Measurements from ENCODE around the gene TSPEAR.

TSPEAR gene

DNA sequence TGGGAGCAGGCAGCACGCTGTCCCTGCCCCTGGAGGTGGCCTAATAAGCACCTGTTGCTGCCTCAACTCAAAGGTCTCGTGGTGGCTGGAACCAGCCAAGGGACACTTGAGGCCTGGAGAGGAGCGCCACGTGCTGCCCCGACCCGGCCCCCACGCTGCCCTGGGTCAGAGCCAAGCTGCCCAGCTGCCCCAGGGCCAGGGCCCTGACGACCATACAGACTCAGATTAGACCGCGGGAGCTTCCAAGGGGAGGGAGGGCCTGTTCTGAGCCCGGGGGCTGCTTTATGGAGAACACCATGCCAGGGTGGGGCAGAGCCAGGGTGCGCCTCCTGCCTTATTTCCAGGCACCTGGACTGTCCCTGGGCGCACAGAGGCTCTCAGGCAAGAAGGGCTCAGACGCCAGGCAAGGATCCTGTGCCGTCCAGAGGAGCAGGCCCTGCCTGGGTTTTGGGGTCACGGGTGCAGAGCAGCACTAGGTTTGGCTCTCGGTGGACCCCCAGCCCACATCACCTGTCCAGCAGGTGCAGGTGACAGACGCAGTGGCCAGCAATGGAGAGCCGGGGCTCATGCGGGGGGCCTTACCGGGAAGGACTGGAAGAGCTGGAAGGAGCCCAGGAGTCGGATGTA is 190.0 kb downstream of the TSPEAR start:
- no peaks in the 10 kb centered on the region for H3K9me3 ChIP-seq (ENCODE audit: control insufficient read depth, insufficient read depth, low read length)
- H3K27ac ChIP-seq (ENCODE audit: low read length) = no peak overlapping the region
- no peak overlapping the region for H3K4me3 ChIP-seq (ENCODE audit: low read length)
- H3K36me3 ChIP-seq (ENCODE audit: control insufficient read depth, insufficient read depth, low read length) = no peaks in the 10 kb centered on the region
- WGBS (ENCODE audit: insufficient coverage, insufficient read length) = no CpG with 5 or more reads among the region's 22 CpGs
- H3K27me3 ChIP-seq (ENCODE audit: control insufficient read depth, insufficient read depth, low read length) = no peaks in the 10 kb centered on the region
- H3K4me1 ChIP-seq (ENCODE audit: control insufficient read depth, insufficient read depth, low read length) = no peaks in the 10 kb centered on the region
- DNase-seq (ENCODE audit: low read depth, low spot score) = no peak

DNA sequence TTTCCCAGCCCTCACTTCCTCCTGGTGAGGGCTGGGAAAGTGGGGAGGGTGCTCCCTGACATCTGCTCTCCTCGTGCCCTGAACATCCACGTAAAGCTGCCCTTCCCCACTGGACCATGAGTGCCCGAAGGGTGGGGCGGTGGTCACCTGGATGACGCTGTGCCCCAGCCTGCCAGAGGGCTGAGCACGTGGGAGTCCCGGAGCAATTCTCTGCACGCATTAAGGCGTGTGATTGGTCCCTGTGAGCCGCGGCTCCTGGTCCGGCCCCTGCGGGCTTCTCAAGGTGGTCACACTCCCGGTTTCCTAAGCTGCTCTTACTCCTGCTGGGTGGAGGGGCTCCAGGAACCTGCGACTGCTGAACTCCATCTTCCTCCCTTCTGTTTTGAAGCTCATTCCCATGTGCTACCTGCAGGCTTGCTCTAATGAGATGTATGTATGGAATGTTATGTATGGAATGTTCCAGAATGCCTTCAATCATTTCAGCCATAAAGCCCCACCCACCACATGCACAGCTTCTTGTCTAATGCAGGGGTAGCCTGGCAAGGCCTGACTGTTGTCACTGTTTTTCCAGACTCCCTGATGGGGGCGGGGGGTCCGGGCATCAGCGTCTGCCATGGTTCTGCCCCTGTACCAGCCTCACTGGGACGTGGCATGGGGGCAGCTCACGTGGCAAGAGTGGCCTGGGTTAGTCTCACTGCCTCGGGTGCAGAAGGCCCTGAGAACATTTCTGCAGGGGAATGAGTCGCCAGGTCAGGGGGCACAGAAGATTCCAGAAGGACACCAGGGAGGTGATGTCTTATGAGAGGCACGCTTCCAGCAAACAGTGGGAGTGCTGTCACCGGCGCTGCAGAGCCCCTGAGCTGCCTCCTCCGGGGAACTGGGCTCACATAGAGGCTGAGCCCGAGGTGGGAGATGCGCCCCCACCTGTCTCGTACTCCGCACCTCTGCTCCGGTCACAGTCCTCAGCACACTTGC is 190.8 kb downstream of the TSPEAR start:
- Histone ChIP-seq H3K4me3 (ENCODE audit: low read length) (no peak overlapping the region), H3K27ac (ENCODE audit: low read length) (no peak overlapping the region), H3K27me3 (ENCODE audit: control insufficient read depth, insufficient read depth, low read length) (no peaks in the 10 kb centered on the region), H3K9me3 (ENCODE audit: control insufficient read depth, insufficient read depth, low read length) (no peaks in the 10 kb centered on the region), H3K4me1 (ENCODE audit: control insufficient read depth, insufficient read depth, low read length) (no peaks in the 10 kb centered on the region), H3K36me3 (ENCODE audit: control insufficient read depth, insufficient read depth, low read length) (no peaks in the 10 kb centered on the region)
- DNase-seq (ENCODE audit: low read depth, low spot score) = no peak
- WGBS (ENCODE audit: insufficient coverage, insufficient read length) = no CpG with 5 or more reads among the region's 31 CpGs

DNA sequence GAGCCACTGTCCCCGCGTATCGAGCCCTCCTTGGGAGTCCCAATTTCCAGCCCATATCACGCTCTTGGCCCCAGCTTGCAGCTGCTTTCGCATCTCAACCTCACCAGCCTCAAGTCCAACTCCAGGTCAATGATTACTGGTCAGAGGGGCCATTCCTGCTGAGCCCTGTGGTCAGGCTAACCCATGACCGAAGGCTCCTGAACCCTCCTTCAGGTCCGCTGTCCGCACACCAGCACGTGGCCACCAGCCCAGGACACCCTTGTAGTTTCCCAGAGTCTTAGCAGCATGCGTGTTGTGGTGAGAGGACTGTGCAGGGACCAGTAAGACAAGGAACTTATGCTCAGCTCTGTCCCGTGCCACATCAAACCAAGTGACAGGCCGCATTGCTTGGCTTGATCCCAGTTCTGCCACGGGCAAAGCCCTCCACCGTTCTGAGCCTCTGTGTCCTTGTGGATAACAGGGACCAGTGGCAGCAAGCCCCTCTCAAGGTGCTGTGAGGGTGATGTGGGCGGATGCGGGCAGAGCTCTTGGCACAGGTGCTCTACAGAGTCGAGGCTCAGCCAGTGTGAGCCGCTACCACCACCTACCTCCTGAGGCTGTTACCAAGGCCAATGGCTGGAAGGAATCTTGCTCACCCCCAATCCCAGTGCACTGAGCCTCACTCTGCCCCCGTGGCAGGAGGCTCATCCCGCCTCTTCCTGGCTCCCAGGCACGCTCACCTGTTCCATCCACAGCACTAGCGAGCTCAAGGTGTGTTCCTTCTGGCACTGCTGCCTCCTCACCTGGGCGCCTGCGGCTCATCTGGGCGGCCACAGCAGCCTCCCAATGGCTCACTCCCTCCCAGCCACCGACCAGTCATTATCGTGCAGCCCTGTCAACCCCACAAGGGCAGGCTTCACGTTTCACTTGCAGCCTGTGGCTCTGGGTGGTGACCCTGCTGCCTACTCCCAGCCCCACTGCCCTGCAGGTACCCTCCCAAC is 191.7 kb downstream of the TSPEAR start:
- Histone ChIP-seq H3K4me1 (ENCODE audit: control insufficient read depth, insufficient read depth, low read length) (no peaks in the 10 kb centered on the region), H3K27me3 (ENCODE audit: control insufficient read depth, insufficient read depth, low read length) (no peaks in the 10 kb centered on the region), H3K36me3 (ENCODE audit: control insufficient read depth, insufficient read depth, low read length) (no peaks in the 10 kb centered on the region), H3K27ac (ENCODE audit: low read length) (no peak overlapping the region), H3K4me3 (ENCODE audit: low read length) (no peak overlapping the region), H3K9me3 (ENCODE audit: control insufficient read depth, insufficient read depth, low read length) (no peaks in the 10 kb centered on the region)
- no CpG with 5 or more reads among the region's 28 CpGs for WGBS (ENCODE audit: insufficient coverage, insufficient read length)
- no peak for DNase-seq (ENCODE audit: low read depth, low spot score)

DNA sequence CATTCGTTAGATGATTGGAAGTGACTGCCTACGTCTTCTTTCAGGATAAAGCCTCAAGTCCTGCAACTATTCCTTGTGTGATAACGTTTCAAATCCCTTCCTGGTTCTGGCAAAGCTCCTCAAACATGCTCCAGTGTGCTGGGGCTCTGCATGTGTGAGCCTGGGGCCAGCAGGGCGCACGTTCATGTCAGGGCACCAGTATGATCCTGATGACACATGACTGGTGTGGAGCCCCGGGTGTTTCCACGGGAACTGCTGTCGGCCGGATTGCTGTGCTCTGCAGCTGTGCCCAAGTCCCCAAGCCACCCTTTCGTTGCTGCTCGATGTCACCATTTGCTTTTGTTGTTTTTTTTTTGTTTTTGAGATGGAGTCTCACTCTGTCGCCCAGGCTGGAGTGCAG is 192.7 kb downstream of the TSPEAR start:
- Histone ChIP-seq H3K4me3 (ENCODE audit: low read length) (no peak overlapping the region), H3K9me3 (ENCODE audit: control insufficient read depth, insufficient read depth, low read length) (no peaks in the 10 kb centered on the region), H3K27me3 (ENCODE audit: control insufficient read depth, insufficient read depth, low read length) (no peaks in the 10 kb centered on the region), H3K36me3 (ENCODE audit: control insufficient read depth, insufficient read depth, low read length) (no peaks in the 10 kb centered on the region), H3K27ac (ENCODE audit: low read length) (no peak overlapping the region), H3K4me1 (ENCODE audit: control insufficient read depth, insufficient read depth, low read length) (no peaks in the 10 kb centered on the region)
- WGBS (ENCODE audit: insufficient coverage, insufficient read length) = no CpG with 5 or more reads among the region's 12 CpGs
- no peak for DNase-seq (ENCODE audit: low read depth, low spot score)

DNA sequence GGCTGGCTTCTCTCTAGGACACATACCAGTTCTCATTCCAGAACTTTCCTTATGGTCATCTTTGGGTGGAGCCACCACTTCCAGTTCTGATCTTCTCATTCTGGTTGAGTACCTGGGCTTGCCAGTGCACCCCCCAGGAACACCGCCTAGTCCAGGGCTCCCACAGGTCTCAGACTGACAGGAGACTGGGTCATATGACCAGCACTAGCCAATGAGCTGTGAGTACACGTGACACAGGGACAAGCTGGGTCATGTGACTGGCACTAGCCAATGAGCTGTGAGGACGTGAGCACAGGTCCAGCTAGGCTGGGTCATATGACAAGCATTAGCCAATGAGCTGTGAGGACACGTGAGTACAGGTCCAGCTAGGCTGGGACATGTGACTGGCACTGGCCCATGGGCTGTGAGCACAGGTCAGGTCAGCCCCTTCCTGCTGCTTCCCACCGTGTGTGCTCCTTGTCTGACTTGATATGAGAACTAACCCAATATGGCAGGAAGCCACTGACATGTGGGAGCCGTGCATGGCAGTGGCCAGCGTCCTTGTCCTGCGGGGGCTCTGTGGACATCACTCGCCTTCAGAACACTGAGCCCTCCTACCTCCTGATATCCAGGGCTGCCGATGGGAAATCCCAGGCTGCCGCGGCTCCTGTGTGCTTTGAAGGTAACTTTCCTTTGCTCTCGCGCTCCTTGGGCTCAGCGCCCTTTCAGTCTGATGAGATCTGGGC is 194.0 kb downstream of the TSPEAR start:
- H3K4me1 ChIP-seq (ENCODE audit: control insufficient read depth, insufficient read depth, low read length) = no peaks in the 10 kb centered on the region
- no peaks in the 10 kb centered on the region for H3K36me3 ChIP-seq (ENCODE audit: control insufficient read depth, insufficient read depth, low read length)
- H3K27me3 ChIP-seq (ENCODE audit: control insufficient read depth, insufficient read depth, low read length) = no peaks in the 10 kb centered on the region
- no CpG with 5 or more reads among the region's 15 CpGs for WGBS (ENCODE audit: insufficient coverage, insufficient read length)
- H3K9me3 ChIP-seq (ENCODE audit: control insufficient read depth, insufficient read depth, low read length) = no peaks in the 10 kb centered on the region
- DNase-seq (ENCODE audit: low read depth, low spot score) = no peak
- no peak overlapping the region for H3K4me3 ChIP-seq (ENCODE audit: low read length)
- H3K27ac ChIP-seq (ENCODE audit: low read length) = no peak overlapping the region

- no peak overlapping the region for H3K4me3 ChIP-seq (ENCODE audit: low read length)
- no CpG with 5 or more reads among the region's 10 CpGs for WGBS (ENCODE audit: insufficient coverage, insufficient read length)
Measured at GRCh38 chr21:44516828-44517174, 194.6 kb downstream of the TSPEAR start.

GRCh38 chr21:44516342-44516741 is 195.0 kb downstream of the TSPEAR start:
- Histone ChIP-seq H3K4me3 (ENCODE audit: low read length) (no peak overlapping the region), H3K27me3 (ENCODE audit: control insufficient read depth, insufficient read depth, low read length) (no peaks in the 10 kb centered on the region), H3K27ac (ENCODE audit: low read length) (no peak overlapping the region), H3K36me3 (ENCODE audit: control insufficient read depth, insufficient read depth, low read length) (no peaks in the 10 kb centered on the region), H3K4me1 (ENCODE audit: control insufficient read depth, insufficient read depth, low read length) (no peaks in the 10 kb centered on the region), H3K9me3 (ENCODE audit: control insufficient read depth, insufficient read depth, low read length) (no peaks in the 10 kb centered on the region)
- WGBS (ENCODE audit: insufficient coverage, insufficient read length) = no CpG with 5 or more reads among the region's 13 CpGs
- DNase-seq (ENCODE audit: low read depth, low spot score) = no peak

More at GRCh38 chr21:44516828-44517174, 194.6 kb downstream of the TSPEAR start:
- no peak for DNase-seq (ENCODE audit: low read depth, low spot score)
- Histone ChIP-seq H3K27ac (ENCODE audit: low read length) (no peak overlapping the region), H3K27me3 (ENCODE audit: control insufficient read depth, insufficient read depth, low read length) (no peaks in the 10 kb centered on the region), H3K36me3 (ENCODE audit: control insufficient read depth, insufficient read depth, low read length) (no peaks in the 10 kb centered on the region), H3K9me3 (ENCODE audit: control insufficient read depth, insufficient read depth, low read length) (no peaks in the 10 kb centered on the region), H3K4me1 (ENCODE audit: control insufficient read depth, insufficient read depth, low read length) (no peaks in the 10 kb centered on the region)

DNA sequence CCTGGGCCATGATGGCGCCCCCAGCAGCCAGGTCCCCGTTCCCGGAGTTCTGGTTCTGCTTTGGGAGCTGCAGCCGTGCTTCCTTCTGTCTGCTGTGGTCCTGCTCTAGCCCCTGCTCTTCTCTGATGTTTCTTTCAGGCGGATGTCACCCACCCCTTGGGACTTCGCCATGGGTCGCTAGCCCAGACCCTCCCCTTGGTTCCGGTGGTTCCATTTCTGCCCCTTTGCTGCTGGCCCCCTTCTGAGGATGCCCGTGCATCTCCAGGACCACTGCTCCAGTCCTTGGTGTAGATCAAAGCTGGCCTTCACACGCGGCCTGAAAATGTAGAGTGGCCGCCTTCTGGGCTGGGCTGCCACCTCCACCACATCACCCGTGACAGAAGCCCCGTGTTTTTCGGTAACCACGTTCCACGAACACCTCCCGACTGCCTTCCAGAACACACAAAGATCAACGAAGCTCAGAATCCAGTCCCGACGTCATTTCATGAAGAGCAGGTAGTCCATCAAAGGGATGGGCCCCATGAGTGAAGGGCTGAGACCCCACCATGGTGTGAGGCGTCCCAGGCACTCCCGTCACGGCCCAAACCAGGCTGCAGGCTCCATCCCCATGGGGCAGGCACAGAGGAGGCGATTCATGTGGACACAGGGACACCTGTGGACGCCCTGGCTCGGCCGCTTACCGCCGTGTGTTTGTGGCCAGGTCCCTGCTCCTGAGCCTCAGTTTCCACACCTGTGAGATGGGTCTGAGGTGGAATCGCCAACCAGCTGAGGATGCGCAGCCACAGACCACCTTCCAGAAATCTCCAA is 195.8 kb downstream of the TSPEAR start:
- Histone ChIP-seq H3K9me3 (ENCODE audit: control insufficient read depth, insufficient read depth, low read length) (no peaks in the 10 kb centered on the region), H3K27ac (ENCODE audit: low read length) (no peak overlapping the region), H3K36me3 (ENCODE audit: control insufficient read depth, insufficient read depth, low read length) (no peaks in the 10 kb centered on the region; the same call in 1 of the 2 replicates), H3K4me3 (ENCODE audit: low read length) (no peak overlapping the region), H3K27me3 (ENCODE audit: control insufficient read depth, insufficient read depth, low read length) (no peaks in the 10 kb centered on the region), H3K4me1 (ENCODE audit: control insufficient read depth, insufficient read depth, low read length) (no peaks in the 10 kb centered on the region)
- no CpG with 5 or more reads among the region's 32 CpGs for WGBS (ENCODE audit: insufficient coverage, insufficient read length)
- DNase-seq (ENCODE audit: low read depth, low spot score) = no peak

DNA sequence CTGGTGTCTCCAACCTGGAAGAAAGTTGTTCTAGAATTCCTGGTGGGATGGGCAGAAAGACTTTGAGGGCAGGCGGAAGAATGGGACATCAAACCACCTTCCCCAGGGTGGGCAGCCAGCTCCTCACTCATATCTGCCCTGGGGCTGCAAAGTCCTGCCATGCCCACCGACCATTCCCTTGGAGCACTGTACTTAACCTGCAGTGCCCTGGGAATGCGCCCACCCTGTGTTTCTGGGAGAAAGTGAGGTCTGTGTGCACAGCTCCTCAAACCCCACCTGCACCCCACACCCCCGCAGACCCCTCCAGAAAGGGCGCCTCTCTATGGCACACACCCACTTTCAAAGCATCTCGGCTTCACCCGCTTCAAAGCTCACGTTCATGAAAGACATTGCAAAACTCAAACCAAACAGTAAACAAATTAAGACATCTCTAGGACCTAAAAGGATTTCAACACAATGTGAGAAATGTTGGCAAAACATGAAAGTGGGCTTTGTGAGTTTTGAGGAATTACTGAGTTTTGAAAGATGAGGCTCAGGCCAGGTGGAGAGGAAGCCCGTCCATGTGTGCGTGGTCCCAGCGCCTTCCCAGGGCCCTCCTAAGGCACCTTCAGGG is 196.5 kb downstream of the TSPEAR start:
- Histone ChIP-seq H3K4me1 (ENCODE audit: control insufficient read depth, insufficient read depth, low read length) (no peaks in the 10 kb centered on the region), H3K27me3 (ENCODE audit: control insufficient read depth, insufficient read depth, low read length) (no peaks in the 10 kb centered on the region), H3K36me3 (ENCODE audit: control insufficient read depth, insufficient read depth, low read length) (no peaks in the 10 kb centered on the region; the same call in 1 of the 2 replicates), H3K9me3 (ENCODE audit: control insufficient read depth, insufficient read depth, low read length) (no peaks in the 10 kb centered on the region), H3K27ac (ENCODE audit: low read length) (no peak overlapping the region), H3K4me3 (ENCODE audit: low read length) (no peak overlapping the region)
- DNase-seq (ENCODE audit: low read depth, low spot score) = no peak
- WGBS (ENCODE audit: insufficient coverage, insufficient read length) = no CpG with 5 or more reads among the region's 11 CpGs
